Measurements from ENCODE around the gene P3H4. TPM values are rescaled to one million over a fixed set of nuclear protein-coding genes. Genes with fewer than 3 reads are reported as not detected.

P3H4 gene
- total RNA-seq, 6 experiments from 2014 or later = 1.8 to 3.8 (median 2.8) TPM

- Histone ChIP-seq H3K36me3 (no peaks in the 10 kb centered on the region), H3K9me3 (no peaks in the 10 kb centered on the region), H3K4me1 (peaks cover 0 to 7% (median 2%) of the 10 kb centered on the region in 4 donors), H3K27me3 (no peaks in the 10 kb centered on the region), H3K4me3 (no peak overlapping the region), H3K27ac (no peak overlapping the region)
- no peak for DNase-seq
- no peak for ATAC-seq
- 83% methylated on average over 9 of the region's 10 CpGs for WGBS (ENCODE audit: insufficient coverage, low coverage, low lambda C conversion rate, missing lambda C conversion rate)
- no peak for TF ChIP-seq POLR2A (IDR thresholded peaks at IDR 0.05)
- TF ChIP-seq, protein P1, sequence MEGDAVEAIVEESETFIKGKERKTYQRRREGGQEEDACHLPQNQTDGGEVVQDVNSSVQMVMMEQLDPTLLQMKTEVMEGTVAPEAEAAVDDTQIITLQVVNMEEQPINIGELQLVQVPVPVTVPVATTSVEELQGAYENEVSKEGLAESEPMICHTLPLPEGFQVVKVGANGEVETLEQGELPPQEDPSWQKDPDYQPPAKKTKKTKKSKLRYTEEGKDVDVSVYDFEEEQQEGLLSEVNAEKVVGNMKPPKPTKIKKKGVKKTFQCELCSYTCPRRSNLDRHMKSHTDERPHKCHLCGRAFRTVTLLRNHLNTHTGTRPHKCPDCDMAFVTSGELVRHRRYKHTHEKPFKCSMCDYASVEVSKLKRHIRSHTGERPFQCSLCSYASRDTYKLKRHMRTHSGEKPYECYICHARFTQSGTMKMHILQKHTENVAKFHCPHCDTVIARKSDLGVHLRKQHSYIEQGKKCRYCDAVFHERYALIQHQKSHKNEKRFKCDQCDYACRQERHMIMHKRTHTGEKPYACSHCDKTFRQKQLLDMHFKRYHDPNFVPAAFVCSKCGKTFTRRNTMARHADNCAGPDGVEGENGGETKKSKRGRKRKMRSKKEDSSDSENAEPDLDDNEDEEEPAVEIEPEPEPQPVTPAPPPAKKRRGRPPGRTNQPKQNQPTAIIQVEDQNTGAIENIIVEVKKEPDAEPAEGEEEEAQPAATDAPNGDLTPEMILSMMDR (IDR thresholded peaks at IDR 0.05) = no peak
- intact Hi-C loops (cut with DNase I) = no loop called here
Measured at GRCh38 chr17:41796121-41796895, 15.4 kb downstream of the P3H4 start.

DNA sequence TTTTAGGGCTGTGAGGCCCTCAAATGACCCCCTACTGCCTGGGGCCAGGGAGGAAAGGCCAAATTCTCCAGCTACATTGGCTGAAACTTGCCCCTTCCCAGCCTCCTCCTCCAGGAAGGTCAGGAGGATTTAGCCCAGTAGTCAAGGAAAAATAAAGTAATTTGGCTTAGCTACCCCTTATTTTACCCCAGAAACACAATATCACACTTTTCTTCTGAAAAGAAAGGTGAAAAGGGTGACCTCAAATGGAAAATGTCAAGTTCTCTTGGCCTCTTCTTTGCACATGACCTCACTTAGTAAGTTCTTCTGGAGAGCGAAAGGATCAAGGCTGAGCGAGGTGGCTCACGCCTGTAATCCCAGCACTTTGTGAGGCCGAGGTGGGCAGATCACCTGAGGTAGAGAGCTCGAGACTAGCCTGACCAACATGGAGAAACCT lies 17.2 kb downstream of the P3H4 start:
- no peak overlapping the region for H3K27ac ChIP-seq
- intact Hi-C loops (cut with DNase I) = no loop called here

GRCh38 chr17:41793784-41794539 lies 17.8 kb downstream of the P3H4 start:
- DNase-seq (no peak), ATAC-seq (no peak)
- no peaks in the 10 kb centered on the region for H3K27me3 ChIP-seq
- TF ChIP-seq POLR2A (IDR thresholded peaks at IDR 0.05) = no peak
- TF ChIP-seq, protein P1 (IDR thresholded peaks at IDR 0.05) = no peak
- no peaks in the 10 kb centered on the region for H3K36me3 ChIP-seq
- no peak overlapping the region for H3K4me3 ChIP-seq
- intact Hi-C loops (cut with DNase I) = no loop called here
- H3K27ac ChIP-seq = no peak overlapping the region
- no peaks in the 10 kb centered on the region for H3K9me3 ChIP-seq
- peaks cover 0 to 3% (median 0%) of the 10 kb centered on the region in 4 donors for H3K4me1 ChIP-seq
- WGBS (ENCODE audit: insufficient coverage, low coverage, low lambda C conversion rate, missing lambda C conversion rate) = 70% methylated on average over 9 of the region's 14 CpGs

More for the DNA sequence above, 17.2 kb downstream of the P3H4 start:
- TF ChIP-seq, protein P1 (IDR thresholded peaks at IDR 0.05) = no peak
- no peak for TF ChIP-seq POLR2A (IDR thresholded peaks at IDR 0.05)
- H3K27me3 ChIP-seq = no peaks in the 10 kb centered on the region
- no peak overlapping the region for H3K4me3 ChIP-seq
- 66% methylated on average over 5 of the region's 5 CpGs for WGBS (ENCODE audit: insufficient coverage, low coverage, low lambda C conversion rate, missing lambda C conversion rate)
- ATAC-seq = no peak
- DNase-seq = no peak
- no peaks in the 10 kb centered on the region for H3K36me3 ChIP-seq
- no peaks in the 10 kb centered on the region for H3K9me3 ChIP-seq
- H3K4me1 ChIP-seq = peaks cover 0 to 3% (median 0%) of the 10 kb centered on the region in 4 donors

DNA sequence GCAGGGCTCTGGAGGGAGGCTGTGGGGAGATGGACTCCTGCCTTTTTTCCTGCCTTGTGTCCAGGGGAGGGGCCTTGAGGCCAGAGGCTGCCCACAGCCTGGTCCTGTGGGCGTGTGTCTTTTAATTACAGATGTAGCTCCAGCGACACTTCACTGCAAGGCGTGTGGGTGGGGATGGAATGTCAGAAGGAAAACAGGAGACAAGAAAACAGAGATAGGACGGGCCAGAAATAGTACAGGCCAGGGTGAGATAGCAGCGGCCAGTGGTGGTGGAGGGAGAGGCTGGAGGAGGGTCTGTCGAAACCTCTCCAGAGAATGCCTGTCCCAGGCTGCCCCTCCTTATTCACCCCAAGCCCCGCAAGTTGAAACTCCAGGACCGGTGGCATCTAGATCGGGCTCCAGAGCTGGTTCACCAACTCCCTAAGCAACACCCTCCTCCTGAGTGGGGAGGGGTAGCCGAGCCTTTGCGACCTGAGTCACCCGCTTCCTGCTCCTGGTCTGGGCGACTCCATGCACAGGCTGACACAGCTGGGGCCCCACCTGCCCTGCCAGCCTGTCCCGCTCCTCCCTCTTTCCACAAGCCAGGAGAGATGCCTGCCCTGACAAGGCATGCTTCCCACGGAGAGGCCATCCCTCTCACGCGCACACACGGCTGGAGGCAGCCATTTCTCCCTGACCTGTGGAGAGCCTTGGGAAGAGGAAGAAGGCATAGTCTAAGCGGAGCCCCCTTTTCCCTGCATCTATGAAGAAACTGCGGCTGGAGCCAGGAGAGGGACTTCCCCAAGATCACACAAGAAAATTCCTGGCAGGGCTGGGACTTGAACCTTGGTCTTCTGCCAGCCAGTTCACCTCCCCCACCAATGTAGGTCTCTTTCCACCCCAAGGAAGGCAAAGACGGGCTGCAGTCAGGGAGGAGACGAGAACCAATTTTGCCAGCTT lies 18.6 kb downstream of the P3H4 start:
- WGBS (ENCODE audit: insufficient coverage, low coverage, low lambda C conversion rate, missing lambda C conversion rate) = 46% methylated on average over 6 of the region's 22 CpGs
- Histone ChIP-seq H3K4me3 (no peak overlapping the region), H3K36me3 (no peaks in the 10 kb centered on the region), H3K4me1 (peaks cover 0 to 3% (median 0%) of the 10 kb centered on the region in 4 donors), H3K9me3 (no peaks in the 10 kb centered on the region), H3K27me3 (no peaks in the 10 kb centered on the region), H3K27ac (no peak overlapping the region)
- intact Hi-C loops (cut with DNase I) = no loop called here
- peak; percentile 23 to 62 (median 46) for ATAC-seq
- DNase-seq = no peak
- no peak for TF ChIP-seq POLR2A (IDR thresholded peaks at IDR 0.05)
- TF ChIP-seq, protein P1 (IDR thresholded peaks at IDR 0.05) = no peak

Data from right lobe of liver (tissue), 6 donors.